Loucy (cell line): ENCODE data around the gene TP53I11.

Source experiments
- H2AFZ ChIP-seq: fragments of 200-600 bp; sonication (generic); 2 replicates; pipeline ENCODE4 v1.6.0; 2016; ENCODE audit warnings: antibody characterized with exemption, mild to moderate bottlenecking, low read length, moderate library complexity
- H3F3A ChIP-seq: fragments of 200-600 bp; 2 replicates; pipeline ENCODE4 v1.6.0; 2016; ENCODE audit warnings: antibody characterized with exemption, low read depth, mild to moderate bottlenecking
- H3K27me3 ChIP-seq: fragments of 200-600 bp; sonication (generic); 2 replicates; pipeline ENCODE4 v1.6.1; 2014; ENCODE audit warnings: low read length, mild to moderate bottlenecking; ENCODE audit not compliant: insufficient read depth, poor library complexity, severe bottlenecking
- H3K36me3 ChIP-seq: fragments of 200-600 bp; sonication (generic); 2 replicates; pipeline ENCODE4 v1.6.1; 2016; ENCODE audit warnings: low read length; ENCODE audit not compliant: insufficient read depth
- H3K4me1 ChIP-seq: fragments of 200-600 bp; sonication (generic); 2 replicates; pipeline ENCODE4 v1.5.1; 2014; ENCODE audit warnings: low read length, mild to moderate bottlenecking; ENCODE audit not compliant: insufficient read depth, poor library complexity, severe bottlenecking
- H3K4me2 ChIP-seq: fragments of 200-600 bp; sonication (generic); 2 replicates; pipeline ENCODE4 v1.6.0; 2014; ENCODE audit warnings: antibody characterized with exemption, low read length, low read depth, mild to moderate bottlenecking; ENCODE audit not compliant: poor library complexity, severe bottlenecking
- H3K4me3 ChIP-seq: fragments of 200-600 bp; sonication (generic); 2 replicates; pipeline ENCODE4 v1.5.1; 2014; ENCODE audit warnings: low read length, mild to moderate bottlenecking, mixed read lengths; ENCODE audit not compliant: poor library complexity, severe bottlenecking
- H3K79me2 ChIP-seq: fragments of 200-600 bp; sonication (generic); 2 replicates; pipeline ENCODE4 v1.6.1; 2014; ENCODE audit warnings: low read length; ENCODE audit not compliant: insufficient read depth
- H3K9ac ChIP-seq: fragments of 200-600 bp; sonication (generic); 2 replicates; pipeline ENCODE4 v1.6.0; 2014; ENCODE audit warnings: mild to moderate bottlenecking, low read depth, low read length, moderate library complexity; ENCODE audit not compliant: poor library complexity, severe bottlenecking
- H3K9me2 ChIP-seq: fragments of 200-600 bp; sonication (generic); replicated peaks from 2 replicates; pipeline ENCODE4 v1.6.1; 2016; ENCODE audit warnings: low read depth, low read length, mixed read lengths
- H3K9me3 ChIP-seq: fragments of 200-600 bp; sonication (generic); 2 replicates; pipeline ENCODE4 v1.6.1; 2014; ENCODE audit warnings: mild to moderate bottlenecking, antibody characterized with exemption, low read length, low read depth; ENCODE audit not compliant: insufficient read depth
- H4K20me1 ChIP-seq: fragments of 200-600 bp; sonication (generic); 2 replicates; pipeline ENCODE4 v1.6.0; 2014; ENCODE audit warnings: antibody characterized with exemption, low read length, mild to moderate bottlenecking; ENCODE audit not compliant: insufficient read depth, poor library complexity, severe bottlenecking
- CTCF ChIP-seq: fragments of 200-600 bp; sonication (generic); conservative IDR thresholded peaks from 2 replicates; pipeline ENCODE4 v1.5.1; 2014; ENCODE audit warnings: mild to moderate bottlenecking, antibody characterized with exemption, low read length
- EZH2phosphoT487 ChIP-seq: fragments of 200-600 bp; IDR thresholded peaks from 2 replicates; pipeline ENCODE4 v1.6.1; 2018; ENCODE audit warnings: antibody characterized with exemption, mild to moderate bottlenecking, moderate library complexity, borderline replicate concordance

The TP53I11 gene

GRCh38 chr11:44884056-44884455 is 66.6 kb downstream of the TP53I11 start:
- H3F3A ChIP-seq = no peaks in the 10 kb centered on the region
- H3K36me3 ChIP-seq = no peaks in the 10 kb centered on the region
- no peaks in the 10 kb centered on the region for H3K27me3 ChIP-seq
- H4K20me1 ChIP-seq = no peaks in the 10 kb centered on the region
- TF ChIP-seq EZH2phosphoT487 (no peak), CTCF (no peak)
- no peaks in the 10 kb centered on the region for H3K9me2 ChIP-seq
- H3K9me3 ChIP-seq = no peaks in the 10 kb centered on the region
- H3K9ac ChIP-seq = no peak overlapping the region
- H3K79me2 ChIP-seq = no peaks in the 10 kb centered on the region
- no peak overlapping the region for H2AFZ ChIP-seq
- H3K4me2 ChIP-seq = no peak overlapping the region
- H3K4me1 ChIP-seq = no peaks in the 10 kb centered on the region
- no peak overlapping the region for H3K4me3 ChIP-seq

GRCh38 chr11:44883277-44883676 is 67.4 kb downstream of the TP53I11 start:
- Histone ChIP-seq H2AFZ (no peak overlapping the region), H3K4me3 (no peak overlapping the region), H3K36me3 (no peaks in the 10 kb centered on the region), H3K9me3 (no peaks in the 10 kb centered on the region), H3K27me3 (no peaks in the 10 kb centered on the region), H3K9me2 (no peaks in the 10 kb centered on the region), H4K20me1 (no peaks in the 10 kb centered on the region), H3K9ac (no peak overlapping the region), H3K79me2 (no peaks in the 10 kb centered on the region), H3F3A (no peaks in the 10 kb centered on the region), H3K4me1 (no peaks in the 10 kb centered on the region), H3K4me2 (no peak overlapping the region)
- no peak for TF ChIP-seq CTCF
- no peak for TF ChIP-seq EZH2phosphoT487
